Trophoblast cell (in vitro differentiated cells and primary cell): ENCODE data around the gene NHLRC1.

Source experiments
- DNase-seq, 2 donors: peaks; one replicate each; pipeline ENCODE4 v3.0.0-alpha.2; 2016
- H2AFZ ChIP-seq: 2 replicates; pipeline ENCODE4 v1.6.1; 2013; ENCODE audit warnings: low read length, moderate library complexity, mild to moderate bottlenecking; ENCODE audit not compliant: insufficient read depth, poor library complexity
- H2AK5ac ChIP-seq: 2 replicates; pipeline ENCODE4 v1.6.1; 2013; ENCODE audit warnings: mild to moderate bottlenecking, low read length
- H2BK120ac ChIP-seq: 2 replicates; pipeline ENCODE4 v1.6.1; 2013; ENCODE audit warnings: low read length, mild to moderate bottlenecking, moderate library complexity; ENCODE audit not compliant: insufficient read depth, poor library complexity
- H2BK12ac ChIP-seq: 2 replicates; pipeline ENCODE4 v1.6.1; 2013; ENCODE audit warnings: mild to moderate bottlenecking, low read length, moderate library complexity
- H2BK5ac ChIP-seq: 2 replicates; pipeline ENCODE4 v1.6.1; 2013; ENCODE audit warnings: low read length, low read depth, moderate library complexity, mild to moderate bottlenecking; ENCODE audit not compliant: poor library complexity
- H3K14ac ChIP-seq: 2 replicates; pipeline ENCODE4 v1.6.1; 2013; ENCODE audit warnings: mild to moderate bottlenecking, low read length
- H3K18ac ChIP-seq: 2 replicates; pipeline ENCODE4 v1.6.1; 2013; ENCODE audit warnings: mild to moderate bottlenecking, low read length
- H3K23ac ChIP-seq: 2 replicates; pipeline ENCODE4 v1.6.1; 2013; ENCODE audit warnings: low read length
- H3K27ac ChIP-seq: 2 replicates; pipeline ENCODE4 v1.5.1; 2013; ENCODE audit warnings: low read depth, mild to moderate bottlenecking, inconsistent platforms, low read length, moderate library complexity
- H3K27me3 ChIP-seq: 2 replicates; pipeline ENCODE4 v1.6.1; 2013; ENCODE audit warnings: inconsistent platforms, mild to moderate bottlenecking, low read length, moderate library complexity; ENCODE audit not compliant: insufficient read depth
- H3K36me3 ChIP-seq, 2 experiments: 1 replicate in 1 of 2; 2 replicates in 1 of 2; pipeline ENCODE4 v1.6.1; 2013; ENCODE audit warnings: low read length in 2 of 2, mild to moderate bottlenecking in 2 of 2, moderate library complexity in 1 of 2; ENCODE audit not compliant: insufficient read depth in 2 of 2, control insufficient read depth in 1 of 2
- H3K4ac ChIP-seq: 2 replicates; pipeline ENCODE4 v1.6.1; 2013; ENCODE audit warnings: low read depth, mild to moderate bottlenecking, low read length, moderate library complexity
- H3K4me1 ChIP-seq, 2 experiments: 1 replicate in 1 of 2; 2 replicates in 1 of 2; pipeline ENCODE4 v1.6.1; 2013; ENCODE audit warnings: low read length in 2 of 2, mild to moderate bottlenecking in 2 of 2, moderate library complexity in 1 of 2; ENCODE audit not compliant: insufficient read depth in 2 of 2, control insufficient read depth in 1 of 2
- H3K4me2 ChIP-seq: 2 replicates; pipeline ENCODE4 v1.6.1; 2013; ENCODE audit warnings: inconsistent platforms, mild to moderate bottlenecking, low read length, moderate library complexity
- H3K4me3 ChIP-seq: 2 replicates; pipeline ENCODE4 v1.5.1; 2013; ENCODE audit warnings: mild to moderate bottlenecking, low read depth, low read length, inconsistent platforms
- H3K79me1 ChIP-seq: one replicate; pipeline ENCODE4 v1.6.1; 2013; ENCODE audit warnings: low read length
- H3K79me2 ChIP-seq: 2 replicates; pipeline ENCODE4 v1.6.1; 2013; ENCODE audit warnings: low read length, mild to moderate bottlenecking; ENCODE audit not compliant: control insufficient read depth, insufficient read depth, poor library complexity
- H3K9ac ChIP-seq: 2 replicates; pipeline ENCODE4 v1.6.1; 2013; ENCODE audit warnings: mild to moderate bottlenecking, low read length
- H3K9me3 ChIP-seq: 2 replicates; pipeline ENCODE4 v1.6.1; 2013; ENCODE audit warnings: low read depth, mild to moderate bottlenecking, control low read depth, inconsistent platforms, low read length; ENCODE audit not compliant: insufficient read depth
- H4K12ac ChIP-seq: 2 replicates; pipeline ENCODE4 v1.6.1; 2013; ENCODE audit warnings: low read depth, mild to moderate bottlenecking, low read length, moderate library complexity
- H4K8ac ChIP-seq: 2 replicates; pipeline ENCODE4 v1.6.1; 2013; ENCODE audit warnings: low read depth, mild to moderate bottlenecking, low read length, moderate library complexity
- H4K91ac ChIP-seq: one replicate; pipeline ENCODE4 v1.6.1; 2013; ENCODE audit warnings: low read depth, mild to moderate bottlenecking, low read length, moderate library complexity
- WGBS: extraction: QIAGEN DNeasy Blood & Tissue Kit; methylation state at CpG from one replicate; pipeline ENCODE4 v1.1.7; 2013; ENCODE audit warnings: missing lambda C conversion rate; ENCODE audit not compliant: insufficient read length, insufficient coverage; ENCODE audit errors: extremely low coverage; 5-methylcytosine and 5-hydroxymethylcytosine counted together

NHLRC1 gene

DNA sequence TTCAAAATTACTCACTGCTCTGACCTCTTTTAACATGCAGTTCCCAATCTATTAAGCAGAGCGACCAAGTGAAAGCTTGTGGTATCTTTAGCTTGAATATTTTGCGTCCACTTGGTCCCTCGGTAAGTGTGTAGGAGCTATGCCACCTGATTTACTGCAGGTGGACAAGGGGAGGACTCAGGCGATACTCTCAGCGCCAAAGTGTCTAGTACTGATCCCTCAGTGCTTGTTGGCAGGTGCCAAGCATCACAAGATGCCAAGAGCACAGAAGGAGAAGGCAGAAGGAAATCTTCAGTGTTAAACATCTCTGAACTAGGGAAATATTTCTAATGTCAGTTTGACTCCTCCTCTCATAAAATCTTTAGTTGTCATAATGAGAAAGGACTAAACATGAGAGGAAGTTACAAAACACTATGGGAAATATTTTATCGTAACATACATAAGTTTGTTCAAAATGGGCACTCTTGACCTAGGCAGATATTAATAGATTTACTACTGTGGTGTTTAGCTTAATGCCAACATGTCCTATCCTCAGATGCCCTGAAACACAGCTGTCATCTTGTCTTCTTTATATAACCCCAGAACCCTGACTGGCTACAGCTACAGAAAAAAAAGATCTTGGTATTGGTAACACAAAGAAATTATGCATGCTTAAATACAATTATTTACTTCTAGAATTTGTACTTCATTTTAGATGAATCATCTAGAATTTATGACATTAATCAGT, 19.5 kb downstream of the NHLRC1 start:
- no peaks in the 10 kb centered on the region for H3K27me3 ChIP-seq
- no peak overlapping the region for H2BK12ac ChIP-seq
- no peak overlapping the region for H3K9ac ChIP-seq
- no peak overlapping the region for H3K18ac ChIP-seq
- H3K36me3 ChIP-seq: peaks cover 0 to 2% of the 10 kb centered on the region in 2 experiments
- no peak for DNase-seq
- H3K4ac ChIP-seq: no peak overlapping the region
- no CpG with 5 or more reads among the region's 6 CpGs for WGBS
- H4K12ac ChIP-seq: no peak overlapping the region
- H2BK120ac ChIP-seq: no peak overlapping the region
- no peak overlapping the region for H2AFZ ChIP-seq
- no peaks in the 10 kb centered on the region for H3K9me3 ChIP-seq
- no peaks in the 10 kb centered on the region for H3K79me2 ChIP-seq
- H3K27ac ChIP-seq: no peak overlapping the region
- H2BK5ac ChIP-seq: no peak overlapping the region
- H4K8ac ChIP-seq: no peak overlapping the region
- no peak overlapping the region for H4K91ac ChIP-seq
- no peak overlapping the region for H3K23ac ChIP-seq
- H2AK5ac ChIP-seq: no peak overlapping the region
- H3K4me3 ChIP-seq: no peak overlapping the region
- H3K4me2 ChIP-seq: no peak overlapping the region
- H3K14ac ChIP-seq: no peak overlapping the region
- H3K4me1 ChIP-seq: no peaks in the 10 kb centered on the region
- no peaks in the 10 kb centered on the region for H3K79me1 ChIP-seq

DNA sequence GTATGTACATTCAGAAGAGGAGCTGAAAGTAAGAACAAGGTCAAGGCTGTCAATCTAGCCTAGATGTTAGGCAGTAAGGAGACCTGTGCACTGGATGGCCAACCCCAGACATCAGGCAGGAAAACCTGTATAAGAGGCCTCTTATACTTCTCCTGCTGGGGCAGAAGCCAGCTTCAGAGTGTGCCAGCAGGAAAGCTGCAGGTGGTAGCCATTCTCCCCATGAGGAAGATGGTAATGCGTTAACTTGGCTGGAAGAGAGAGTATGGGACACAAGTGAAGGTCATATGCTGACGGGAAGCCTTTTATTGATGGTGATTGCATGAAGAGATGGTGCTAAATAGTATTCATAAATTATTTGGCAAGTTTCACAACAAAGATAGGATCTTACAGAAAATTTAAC, 20.6 kb downstream of the NHLRC1 start:
- no CpG with 5 or more reads among the region's 2 CpGs for WGBS
- Histone ChIP-seq H3K27me3 (no peaks in the 10 kb centered on the region), H3K79me2 (no peaks in the 10 kb centered on the region), H2BK12ac (no peak overlapping the region), H3K4me3 (no peak overlapping the region), H3K14ac (no peak overlapping the region), H3K23ac (no peak overlapping the region), H4K91ac (no peak overlapping the region), H2AFZ (no peak overlapping the region), H2BK5ac (no peak overlapping the region), H2AK5ac (no peak overlapping the region), H2BK120ac (no peak overlapping the region), H3K18ac (no peak overlapping the region), H4K12ac (no peak overlapping the region), H3K9me3 (no peaks in the 10 kb centered on the region), H3K36me3 (no peaks in the 10 kb centered on the region), H3K27ac (no peak overlapping the region), H3K4ac (no peak overlapping the region), H3K9ac (no peak overlapping the region), H3K79me1 (no peaks in the 10 kb centered on the region), H3K4me2 (no peak overlapping the region), H4K8ac (no peak overlapping the region), H3K4me1 (no peaks in the 10 kb centered on the region)
- no peak for DNase-seq

DNA sequence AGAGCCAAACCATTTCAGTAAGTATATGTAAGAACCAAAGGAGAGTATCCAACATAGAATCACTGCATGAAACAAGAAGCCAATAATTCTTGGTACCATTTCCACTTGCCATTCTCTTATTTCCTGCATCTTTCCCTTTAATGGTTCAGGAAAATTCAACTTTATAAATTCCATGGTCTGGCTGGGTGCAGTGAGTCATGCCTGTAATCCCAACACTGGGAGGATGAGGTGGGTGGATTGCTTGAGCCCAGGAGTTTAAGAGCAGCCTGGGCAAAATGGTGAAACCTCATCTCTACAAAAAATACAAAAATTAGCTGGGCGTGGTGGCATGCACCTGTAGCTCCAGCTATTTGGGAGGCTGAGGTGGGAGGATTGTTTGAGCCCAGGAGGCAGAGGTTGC, 21.2 kb downstream of the NHLRC1 start:
- Histone ChIP-seq H2AK5ac (no peak overlapping the region), H2BK12ac (no peak overlapping the region), H2BK5ac (no peak overlapping the region), H3K9me3 (no peaks in the 10 kb centered on the region), H3K4me2 (no peak overlapping the region), H3K27ac (no peak overlapping the region), H4K8ac (no peak overlapping the region), H3K4me3 (no peak overlapping the region), H3K79me1 (no peaks in the 10 kb centered on the region), H3K4me1 (no peaks in the 10 kb centered on the region), H3K79me2 (no peaks in the 10 kb centered on the region), H3K23ac (no peak overlapping the region), H3K4ac (no peak overlapping the region), H3K27me3 (no peaks in the 10 kb centered on the region), H3K18ac (no peak overlapping the region), H3K14ac (no peak overlapping the region), H2BK120ac (no peak overlapping the region), H3K36me3 (no peaks in the 10 kb centered on the region), H2AFZ (no peak overlapping the region), H4K12ac (no peak overlapping the region), H4K91ac (no peak overlapping the region), H3K9ac (no peak overlapping the region)
- no CpG with 5 or more reads among the region's 1 CpG for whole genome bisulfite sequencing
- DNase-seq: no peak

DNA sequence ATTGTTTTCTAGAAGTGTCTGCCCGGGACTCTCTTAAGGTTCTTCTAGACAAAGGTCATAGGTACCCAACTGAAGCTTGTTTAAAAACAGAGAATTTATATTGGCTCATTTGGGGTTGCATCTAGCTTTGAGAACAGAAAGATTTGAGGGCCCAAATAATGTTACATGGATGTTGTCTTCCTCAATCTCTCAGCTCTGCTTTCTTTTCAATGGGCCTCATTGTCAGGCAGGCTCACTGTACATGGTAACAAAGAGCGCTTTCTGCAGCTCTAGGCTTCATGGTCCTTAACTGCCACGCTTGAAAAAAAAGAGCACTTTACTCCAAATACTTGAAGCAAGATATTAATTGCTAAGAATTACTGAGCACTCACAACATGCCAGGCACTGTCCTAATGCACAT, 22.2 kb downstream of the NHLRC1 start:
- H3K4me2 ChIP-seq: no peak overlapping the region
- no peak overlapping the region for H3K27ac ChIP-seq
- no peak overlapping the region for H2BK12ac ChIP-seq
- H3K9me3 ChIP-seq: no peaks in the 10 kb centered on the region
- H3K9ac ChIP-seq: no peak overlapping the region
- no peak for DNase-seq
- H4K91ac ChIP-seq: no peak overlapping the region
- H3K4me3 ChIP-seq: no peak overlapping the region
- no peak overlapping the region for H3K4ac ChIP-seq
- H3K23ac ChIP-seq: no peak overlapping the region
- H2AFZ ChIP-seq: no peak overlapping the region
- no peak overlapping the region for H4K8ac ChIP-seq
- no peak overlapping the region for H4K12ac ChIP-seq
- H2BK5ac ChIP-seq: no peak overlapping the region
- H3K27me3 ChIP-seq: no peaks in the 10 kb centered on the region
- H3K4me1 ChIP-seq: no peaks in the 10 kb centered on the region
- H3K79me2 ChIP-seq: no peaks in the 10 kb centered on the region
- H3K36me3 ChIP-seq: no peaks in the 10 kb centered on the region
- H3K79me1 ChIP-seq: no peaks in the 10 kb centered on the region
- no peak overlapping the region for H2BK120ac ChIP-seq
- H2AK5ac ChIP-seq: no peak overlapping the region
- no peak overlapping the region for H3K14ac ChIP-seq
- no CpG with 5 or more reads among the region's 3 CpGs for WGBS
- no peak overlapping the region for H3K18ac ChIP-seq
